ENCODE measurements around the gene SRI.

DNA sequence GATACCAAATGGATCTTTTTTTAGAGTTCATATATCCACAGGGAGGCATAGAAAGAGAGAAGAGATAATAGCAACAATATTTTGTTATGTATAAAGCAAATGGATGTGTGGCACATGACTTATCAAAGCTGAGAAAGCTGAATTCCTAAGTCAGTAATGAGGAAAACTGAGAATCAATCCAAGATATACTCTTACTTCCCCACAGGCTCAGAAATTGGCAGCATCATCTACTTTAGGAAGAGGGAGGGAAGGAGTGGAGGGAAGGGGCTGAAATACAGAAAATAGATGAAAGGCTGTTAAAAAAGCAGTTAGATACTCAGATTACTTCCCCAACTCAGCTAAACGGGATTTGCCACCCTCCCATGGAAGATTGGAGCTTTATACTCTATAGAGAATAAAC, 63.5 kb downstream of the SRI start:
- no peak for TF ChIP-seq ZFX (IDR thresholded peaks at IDR 0.05)
- TF ChIP-seq, protein P1, sequence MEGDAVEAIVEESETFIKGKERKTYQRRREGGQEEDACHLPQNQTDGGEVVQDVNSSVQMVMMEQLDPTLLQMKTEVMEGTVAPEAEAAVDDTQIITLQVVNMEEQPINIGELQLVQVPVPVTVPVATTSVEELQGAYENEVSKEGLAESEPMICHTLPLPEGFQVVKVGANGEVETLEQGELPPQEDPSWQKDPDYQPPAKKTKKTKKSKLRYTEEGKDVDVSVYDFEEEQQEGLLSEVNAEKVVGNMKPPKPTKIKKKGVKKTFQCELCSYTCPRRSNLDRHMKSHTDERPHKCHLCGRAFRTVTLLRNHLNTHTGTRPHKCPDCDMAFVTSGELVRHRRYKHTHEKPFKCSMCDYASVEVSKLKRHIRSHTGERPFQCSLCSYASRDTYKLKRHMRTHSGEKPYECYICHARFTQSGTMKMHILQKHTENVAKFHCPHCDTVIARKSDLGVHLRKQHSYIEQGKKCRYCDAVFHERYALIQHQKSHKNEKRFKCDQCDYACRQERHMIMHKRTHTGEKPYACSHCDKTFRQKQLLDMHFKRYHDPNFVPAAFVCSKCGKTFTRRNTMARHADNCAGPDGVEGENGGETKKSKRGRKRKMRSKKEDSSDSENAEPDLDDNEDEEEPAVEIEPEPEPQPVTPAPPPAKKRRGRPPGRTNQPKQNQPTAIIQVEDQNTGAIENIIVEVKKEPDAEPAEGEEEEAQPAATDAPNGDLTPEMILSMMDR (conservative IDR thresholded peaks at IDR 0.05): no peak
